ENCODE data around the gene SFRP4. TPM values are rescaled to one million over a fixed set of nuclear protein-coding genes. Genes with fewer than 3 reads are reported as not detected.
"Not testable (repeated sequence)": the region's sequence is repeated elsewhere in the genome, so short reads cannot be mapped to it uniquely, and the experiment has no call there.

Gene SFRP4
- total and polyA plus RNA-seq, 2 donors (not counting 1 experiment from before 2014, with no cell fraction given), result 1.5 to 7.3 TPM

DNA sequence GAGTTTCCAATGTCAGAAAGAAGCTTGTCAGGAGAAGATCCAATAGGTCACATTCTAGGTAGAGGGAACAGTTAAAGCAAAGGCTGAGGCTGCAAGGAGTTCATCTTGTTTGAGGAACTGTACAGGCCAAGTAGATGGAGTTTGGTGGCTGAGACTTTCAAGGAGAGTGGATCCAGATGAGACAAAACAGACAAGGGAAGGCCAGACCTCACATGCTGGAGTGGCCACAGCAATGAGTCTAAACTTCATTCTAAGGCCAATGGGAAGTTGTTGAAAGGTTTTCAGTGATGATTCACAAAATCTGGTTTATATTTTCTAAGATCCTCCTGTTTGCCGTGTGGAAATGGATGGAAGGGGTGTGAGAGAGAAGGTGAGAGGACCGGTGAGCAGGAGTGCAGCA is 43.9 kb upstream of the SFRP4 start:
- Histone ChIP-seq H3K4me3 (replicated peaks in 1 of 4; ENCODE audit: control extremely low read depth in 1 of 4, insufficient read depth in 1 of 4, low read depth in 3 of 4, low read length in 4 of 4) (no peak overlapping the region), H3K27ac (ENCODE audit: insufficient read depth, low read length) (no peak overlapping the region), H3K9me3 (ENCODE audit: control insufficient read depth, insufficient read depth, low read depth, low read length) (no peaks in the 10 kb centered on the region), H3K36me3 (ENCODE audit: control insufficient read depth, insufficient read depth, low read length) (no peaks in the 10 kb centered on the region), H3K4me1 (ENCODE audit: control insufficient read depth, extremely low read depth, insufficient read depth, low read length) (no peaks in the 10 kb centered on the region), H3K4me2 (ENCODE audit: extremely low read depth, insufficient read depth, low read length) (no peak overlapping the region), H2AFZ (ENCODE audit: low read length) (no peak overlapping the region), H4K20me1 (ENCODE audit: control insufficient read depth, extremely low read depth, insufficient read depth, low read length) (no peaks in the 10 kb centered on the region), H3K9ac (ENCODE audit: insufficient read depth, low read length) (no peak overlapping the region), H3K79me2 (ENCODE audit: control insufficient read depth, insufficient read depth, low read length) (no peaks in the 10 kb centered on the region), H3K27me3 (ENCODE audit: control insufficient read depth, insufficient read depth, low read length) (no peaks in the 10 kb centered on the region)
- no peak for TF ChIP-seq EZH2 (IDR thresholded peaks at IDR 0.05; ENCODE audit: low read length, missing control alignments)
- TF ChIP-seq, protein P1, sequence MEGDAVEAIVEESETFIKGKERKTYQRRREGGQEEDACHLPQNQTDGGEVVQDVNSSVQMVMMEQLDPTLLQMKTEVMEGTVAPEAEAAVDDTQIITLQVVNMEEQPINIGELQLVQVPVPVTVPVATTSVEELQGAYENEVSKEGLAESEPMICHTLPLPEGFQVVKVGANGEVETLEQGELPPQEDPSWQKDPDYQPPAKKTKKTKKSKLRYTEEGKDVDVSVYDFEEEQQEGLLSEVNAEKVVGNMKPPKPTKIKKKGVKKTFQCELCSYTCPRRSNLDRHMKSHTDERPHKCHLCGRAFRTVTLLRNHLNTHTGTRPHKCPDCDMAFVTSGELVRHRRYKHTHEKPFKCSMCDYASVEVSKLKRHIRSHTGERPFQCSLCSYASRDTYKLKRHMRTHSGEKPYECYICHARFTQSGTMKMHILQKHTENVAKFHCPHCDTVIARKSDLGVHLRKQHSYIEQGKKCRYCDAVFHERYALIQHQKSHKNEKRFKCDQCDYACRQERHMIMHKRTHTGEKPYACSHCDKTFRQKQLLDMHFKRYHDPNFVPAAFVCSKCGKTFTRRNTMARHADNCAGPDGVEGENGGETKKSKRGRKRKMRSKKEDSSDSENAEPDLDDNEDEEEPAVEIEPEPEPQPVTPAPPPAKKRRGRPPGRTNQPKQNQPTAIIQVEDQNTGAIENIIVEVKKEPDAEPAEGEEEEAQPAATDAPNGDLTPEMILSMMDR (conservative IDR thresholded peaks at IDR 0.05 in 1 of 2, IDR thresholded peaks at IDR 0.05 in 1 of 2; ENCODE audit: low read depth in 1 of 2, low read length in 2 of 2), result no peak
- DNase-seq (ENCODE audit: low read depth in 2 of 2), result peak in 1 of 2 donors; percentile 13

DNA sequence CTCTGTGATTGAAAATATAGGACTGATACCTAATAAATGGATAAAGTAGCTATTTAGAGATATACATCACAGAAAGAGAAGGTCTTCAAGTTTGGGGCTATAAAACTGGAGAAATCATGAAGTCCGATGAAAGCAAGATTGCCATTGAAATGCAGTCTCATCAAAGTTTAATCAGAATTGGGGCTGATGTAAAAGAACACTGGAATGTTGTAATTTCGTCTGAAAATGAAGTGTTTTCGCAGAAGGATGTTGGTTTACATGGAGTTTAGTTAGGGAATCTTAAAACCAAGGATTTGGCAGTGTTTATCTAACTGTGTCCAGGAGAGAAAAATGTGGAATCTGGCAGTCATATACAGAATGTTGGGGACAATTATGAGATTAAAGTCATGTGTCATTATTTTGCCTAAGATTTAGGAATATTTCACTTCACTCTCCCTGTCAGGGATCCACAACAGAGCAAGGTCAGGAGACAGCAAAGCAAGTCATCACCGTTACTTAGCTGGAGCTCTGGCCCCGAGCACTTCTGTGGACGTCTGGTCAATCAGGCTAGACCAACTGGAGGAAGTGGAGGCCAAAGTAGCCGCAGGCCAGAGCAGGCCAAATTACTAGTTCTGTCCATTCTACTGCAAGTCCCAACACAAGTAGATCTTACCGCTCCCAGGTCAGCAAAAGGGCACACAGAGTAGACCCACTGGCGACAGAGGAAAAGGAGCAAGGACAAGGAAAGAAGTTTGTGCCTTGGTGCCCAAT is 40.8 kb upstream of the SFRP4 start:
- no peak overlapping the region for H3K4me2 ChIP-seq (ENCODE audit: extremely low read depth, insufficient read depth, low read length)
- no peak for DNase-seq (ENCODE audit: low read depth in 2 of 2)

DNA sequence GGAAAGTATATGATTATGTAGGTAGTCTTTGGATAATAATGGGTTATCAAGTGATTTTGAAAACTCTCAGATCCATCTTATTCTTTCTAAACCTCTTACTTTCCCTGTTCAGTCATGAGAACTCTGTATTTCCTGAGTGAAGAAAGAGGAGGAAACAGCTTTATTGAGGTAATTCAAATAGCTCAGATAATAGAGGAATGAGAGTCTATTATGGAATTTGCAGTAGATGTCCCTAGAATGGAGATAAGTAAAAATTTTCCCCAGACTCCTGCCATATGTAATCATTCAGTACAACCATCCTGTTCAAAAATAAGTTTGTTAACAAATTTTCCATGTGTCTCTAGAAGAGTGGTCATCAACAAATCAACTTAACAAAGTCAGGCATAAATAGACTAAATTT is 40.2 kb upstream of the SFRP4 start:
- H3K4me3 ChIP-seq (replicated peaks in 1 of 4; ENCODE audit: control extremely low read depth in 1 of 4, insufficient read depth in 1 of 4, low read depth in 3 of 4, low read length in 4 of 4), result no peak overlapping the region
- H3K27ac ChIP-seq (ENCODE audit: insufficient read depth, low read length), result no peak overlapping the region
- H3K4me1 ChIP-seq (ENCODE audit: control insufficient read depth, extremely low read depth, insufficient read depth, low read length), result no peaks in the 10 kb centered on the region
- no peaks in the 10 kb centered on the region for H3K9me3 ChIP-seq (ENCODE audit: control insufficient read depth, insufficient read depth, low read depth, low read length)
- no peaks in the 10 kb centered on the region for H3K79me2 ChIP-seq (ENCODE audit: control insufficient read depth, insufficient read depth, low read length)
- no peak overlapping the region for H3K4me2 ChIP-seq (ENCODE audit: extremely low read depth, insufficient read depth, low read length)
- H4K20me1 ChIP-seq (ENCODE audit: control insufficient read depth, extremely low read depth, insufficient read depth, low read length), result no peaks in the 10 kb centered on the region
- no peak overlapping the region for H2AFZ ChIP-seq (ENCODE audit: low read length)
- no peaks in the 10 kb centered on the region for H3K36me3 ChIP-seq (ENCODE audit: control insufficient read depth, insufficient read depth, low read length)
- peak in 1 of 2 donors; percentile 23 for DNase-seq (ENCODE audit: low read depth in 2 of 2)
- TF ChIP-seq, protein P1 (conservative IDR thresholded peaks at IDR 0.05 in 1 of 2, IDR thresholded peaks at IDR 0.05 in 1 of 2; ENCODE audit: low read depth in 1 of 2, low read length in 2 of 2), result no peak
- no peak for TF ChIP-seq EZH2 (IDR thresholded peaks at IDR 0.05; ENCODE audit: low read length, missing control alignments)
- H3K9ac ChIP-seq (ENCODE audit: insufficient read depth, low read length), result no peak overlapping the region
- no peaks in the 10 kb centered on the region for H3K27me3 ChIP-seq (ENCODE audit: control insufficient read depth, insufficient read depth, low read length)

More for the DNA sequence above, 40.8 kb upstream of the SFRP4 start:
- Histone ChIP-seq H3K4me1 (ENCODE audit: control insufficient read depth, extremely low read depth, insufficient read depth, low read length) (no peaks in the 10 kb centered on the region), H2AFZ (ENCODE audit: low read length) (no peak overlapping the region), H3K4me3 (replicated peaks in 1 of 4; ENCODE audit: control extremely low read depth in 1 of 4, insufficient read depth in 1 of 4, low read depth in 3 of 4, low read length in 4 of 4) (no peak overlapping the region), H3K9me3 (ENCODE audit: control insufficient read depth, insufficient read depth, low read depth, low read length) (no peaks in the 10 kb centered on the region), H3K27ac (ENCODE audit: insufficient read depth, low read length) (no peak overlapping the region), H4K20me1 (ENCODE audit: control insufficient read depth, extremely low read depth, insufficient read depth, low read length) (no peaks in the 10 kb centered on the region), H3K36me3 (ENCODE audit: control insufficient read depth, insufficient read depth, low read length) (no peaks in the 10 kb centered on the region), H3K79me2 (ENCODE audit: control insufficient read depth, insufficient read depth, low read length) (no peaks in the 10 kb centered on the region), H3K9ac (ENCODE audit: insufficient read depth, low read length) (no peak overlapping the region), H3K27me3 (ENCODE audit: control insufficient read depth, insufficient read depth, low read length) (no peaks in the 10 kb centered on the region)
- TF ChIP-seq, protein P1 (conservative IDR thresholded peaks at IDR 0.05 in 1 of 2, IDR thresholded peaks at IDR 0.05 in 1 of 2; ENCODE audit: low read depth in 1 of 2, low read length in 2 of 2), result no peak
- TF ChIP-seq EZH2 (IDR thresholded peaks at IDR 0.05; ENCODE audit: low read length, missing control alignments), result no peak

DNA sequence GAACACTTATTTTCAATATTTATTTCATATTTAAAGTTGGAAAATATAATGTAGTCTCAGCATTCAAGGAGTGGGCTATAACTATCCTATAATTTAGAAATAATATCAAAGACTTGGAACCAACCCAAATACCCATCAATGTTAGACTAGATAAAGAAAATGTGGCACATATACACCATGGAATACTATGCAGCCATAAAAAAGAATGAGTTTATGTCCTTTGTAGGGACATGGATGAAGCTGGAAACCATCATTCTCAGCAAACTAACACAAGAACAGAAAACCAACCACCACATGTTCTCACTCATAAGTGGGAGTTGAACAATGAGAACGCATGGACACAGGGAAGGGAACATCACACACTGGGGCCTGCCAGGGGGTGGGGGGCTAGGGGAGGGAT is 37.6 kb upstream of the SFRP4 start:
- H3K79me2 ChIP-seq (ENCODE audit: control insufficient read depth, insufficient read depth, low read length); H4K20me1 ChIP-seq (ENCODE audit: control insufficient read depth, extremely low read depth, insufficient read depth, low read length); H3K4me2 ChIP-seq (ENCODE audit: extremely low read depth, insufficient read depth, low read length); H3K9me3 ChIP-seq (ENCODE audit: control insufficient read depth, insufficient read depth, low read depth, low read length); DNase-seq (ENCODE audit: low read depth in 2 of 2); H3K36me3 ChIP-seq (ENCODE audit: control insufficient read depth, insufficient read depth, low read length); H3K27ac ChIP-seq (ENCODE audit: insufficient read depth, low read length); H3K4me1 ChIP-seq (ENCODE audit: control insufficient read depth, extremely low read depth, insufficient read depth, low read length); H3K9ac ChIP-seq (ENCODE audit: insufficient read depth, low read length); H3K4me3 ChIP-seq (replicated peaks in 1 of 4; ENCODE audit: control extremely low read depth in 1 of 4, insufficient read depth in 1 of 4, low read depth in 3 of 4, low read length in 4 of 4); H2AFZ ChIP-seq (ENCODE audit: low read length); H3K27me3 ChIP-seq (ENCODE audit: control insufficient read depth, insufficient read depth, low read length): not testable (repeated sequence)

All from fibroblast of lung (primary cell).